Measurements from ENCODE around the gene CD180.

DNA sequence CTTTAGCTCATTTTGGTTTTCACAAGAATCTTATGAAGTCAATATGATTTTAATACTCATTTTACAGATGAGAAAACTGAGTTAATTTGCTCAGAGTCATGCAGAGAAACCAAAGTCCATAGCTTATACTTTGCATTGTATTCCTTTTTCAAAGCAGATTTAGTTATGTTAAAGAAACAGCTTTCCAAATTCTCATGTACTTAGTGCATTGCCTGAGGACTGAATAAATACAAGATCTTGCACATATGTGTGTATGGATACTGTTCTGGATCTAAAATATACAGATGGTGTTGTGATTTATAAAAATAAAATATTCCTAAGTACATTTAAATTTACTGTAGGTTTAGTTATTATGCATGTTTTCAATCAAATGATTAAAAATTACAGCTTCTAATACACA, 43.5 kb upstream of the CD180 start:
- no peak for TF ChIP-seq TAF1 (IDR thresholded peaks at IDR 0.05; ENCODE audit: borderline replicate concordance, insufficient read depth, low read length)
- no peak for TF ChIP-seq SIN3A (IDR thresholded peaks at IDR 0.05; ENCODE audit: borderline replicate concordance, insufficient read depth, low read length)
- no peak for TF ChIP-seq POLR2AphosphoS5 (IDR thresholded peaks at IDR 0.05; ENCODE audit: low read depth, low read length)
